ENCODE measurements around the gene FBXW4.

DNA sequence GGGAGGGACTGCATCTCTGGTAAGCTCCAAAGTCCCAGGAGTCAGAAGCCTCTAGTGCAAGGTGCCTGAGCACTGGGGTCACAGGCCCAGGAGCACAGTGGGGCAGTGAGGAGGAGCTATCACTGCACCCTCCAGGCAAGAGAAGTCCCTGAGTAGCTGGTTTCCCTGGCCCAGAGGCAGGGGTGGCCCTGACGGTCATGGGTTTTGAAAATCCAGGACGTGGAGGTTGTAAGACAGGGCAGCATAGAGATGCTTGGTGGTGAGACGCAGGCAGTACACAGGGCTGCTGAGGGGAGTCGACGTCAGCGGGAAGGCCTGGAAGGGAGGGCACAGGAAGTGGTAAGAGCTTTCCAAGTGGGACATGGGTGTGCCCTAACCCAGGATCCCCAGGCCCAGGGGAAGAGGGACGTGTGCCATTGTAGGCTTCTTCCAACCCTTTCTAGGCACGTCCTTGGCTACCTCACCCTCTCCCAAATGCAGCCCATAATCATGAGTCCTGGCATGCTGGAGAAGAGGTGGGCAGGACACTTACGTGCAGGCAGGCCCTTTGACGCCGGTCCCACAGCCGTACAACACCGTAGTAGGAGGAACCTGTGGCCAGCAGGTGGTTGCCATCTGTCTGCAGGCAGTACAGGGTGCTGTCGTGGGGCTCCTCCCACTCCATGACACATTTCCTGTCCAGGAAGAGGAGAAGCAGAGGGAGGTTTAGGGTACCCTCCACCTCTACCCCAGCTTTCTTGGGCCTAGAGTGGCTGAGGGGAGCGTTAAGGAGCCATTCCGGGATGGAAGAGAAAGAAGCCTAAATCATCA is 83.7 kb downstream of the FBXW4 start:
- TF ChIP-seq, protein P1, sequence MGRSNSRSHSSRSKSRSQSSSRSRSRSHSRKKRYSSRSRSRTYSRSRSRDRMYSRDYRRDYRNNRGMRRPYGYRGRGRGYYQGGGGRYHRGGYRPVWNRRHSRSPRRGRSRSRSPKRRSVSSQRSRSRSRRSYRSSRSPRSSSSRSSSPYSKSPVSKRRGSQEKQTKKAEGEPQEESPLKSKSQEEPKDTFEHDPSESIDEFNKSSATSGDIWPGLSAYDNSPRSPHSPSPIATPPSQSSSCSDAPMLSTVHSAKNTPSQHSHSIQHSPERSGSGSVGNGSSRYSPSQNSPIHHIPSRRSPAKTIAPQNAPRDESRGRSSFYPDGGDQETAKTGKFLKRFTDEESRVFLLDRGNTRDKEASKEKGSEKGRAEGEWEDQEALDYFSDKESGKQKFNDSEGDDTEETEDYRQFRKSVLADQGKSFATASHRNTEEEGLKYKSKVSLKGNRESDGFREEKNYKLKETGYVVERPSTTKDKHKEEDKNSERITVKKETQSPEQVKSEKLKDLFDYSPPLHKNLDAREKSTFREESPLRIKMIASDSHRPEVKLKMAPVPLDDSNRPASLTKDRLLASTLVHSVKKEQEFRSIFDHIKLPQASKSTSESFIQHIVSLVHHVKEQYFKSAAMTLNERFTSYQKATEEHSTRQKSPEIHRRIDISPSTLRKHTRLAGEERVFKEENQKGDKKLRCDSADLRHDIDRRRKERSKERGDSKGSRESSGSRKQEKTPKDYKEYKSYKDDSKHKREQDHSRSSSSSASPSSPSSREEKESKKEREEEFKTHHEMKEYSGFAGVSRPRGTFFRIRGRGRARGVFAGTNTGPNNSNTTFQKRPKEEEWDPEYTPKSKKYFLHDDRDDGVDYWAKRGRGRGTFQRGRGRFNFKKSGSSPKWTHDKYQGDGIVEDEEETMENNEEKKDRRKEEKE (IDR thresholded peaks at IDR 0.05; ENCODE audit: borderline replicate concordance in 1 of 2, control insufficient read depth in 1 of 2, low read depth in 2 of 2, low read length in 1 of 2): no peak
- TF ChIP-seq TAF7 (tag; IDR thresholded peaks at IDR 0.05) (no peak), ELF2 (CRISPR knock-in tag; IDR thresholded peaks at IDR 0.05) (no peak)
- TF ChIP-seq, protein P2, sequence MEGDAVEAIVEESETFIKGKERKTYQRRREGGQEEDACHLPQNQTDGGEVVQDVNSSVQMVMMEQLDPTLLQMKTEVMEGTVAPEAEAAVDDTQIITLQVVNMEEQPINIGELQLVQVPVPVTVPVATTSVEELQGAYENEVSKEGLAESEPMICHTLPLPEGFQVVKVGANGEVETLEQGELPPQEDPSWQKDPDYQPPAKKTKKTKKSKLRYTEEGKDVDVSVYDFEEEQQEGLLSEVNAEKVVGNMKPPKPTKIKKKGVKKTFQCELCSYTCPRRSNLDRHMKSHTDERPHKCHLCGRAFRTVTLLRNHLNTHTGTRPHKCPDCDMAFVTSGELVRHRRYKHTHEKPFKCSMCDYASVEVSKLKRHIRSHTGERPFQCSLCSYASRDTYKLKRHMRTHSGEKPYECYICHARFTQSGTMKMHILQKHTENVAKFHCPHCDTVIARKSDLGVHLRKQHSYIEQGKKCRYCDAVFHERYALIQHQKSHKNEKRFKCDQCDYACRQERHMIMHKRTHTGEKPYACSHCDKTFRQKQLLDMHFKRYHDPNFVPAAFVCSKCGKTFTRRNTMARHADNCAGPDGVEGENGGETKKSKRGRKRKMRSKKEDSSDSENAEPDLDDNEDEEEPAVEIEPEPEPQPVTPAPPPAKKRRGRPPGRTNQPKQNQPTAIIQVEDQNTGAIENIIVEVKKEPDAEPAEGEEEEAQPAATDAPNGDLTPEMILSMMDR (IDR thresholded peaks at IDR 0.05 in 2 of 3, conservative IDR thresholded peaks at IDR 0.05 in 1 of 3; ENCODE audit: insufficient read depth in 2 of 3, low read depth in 1 of 3, low read length in 3 of 3): no peak

Measured in K562 (cell line).